ENCODE results near the gene MYRIP.

The MYRIP gene

GRCh38 chr3:40229386-40229785 lies 420.0 kb downstream of the MYRIP start:
- no peaks in the 10 kb centered on the region for H3K4me1 Mint-ChIP-seq
- no peak overlapping the region for H3K4me3 Mint-ChIP-seq
- H3K9me3 Mint-ChIP-seq = no peaks in the 10 kb centered on the region
- H3K36me3 Mint-ChIP-seq (ENCODE audit: low read depth) = no peaks in the 10 kb centered on the region
- H3K27me3 Mint-ChIP-seq (ENCODE audit: low read depth) = peaks cover 3% of the 10 kb centered on the region
- H3K27ac Mint-ChIP-seq = no peak overlapping the region
- TF ChIP-seq CTCF (IDR thresholded peaks at IDR 0.05; ENCODE audit: unreplicated experiment in 3 of 3) = no peak

GRCh38 chr3:40229963-40230362 lies 420.6 kb downstream of the MYRIP start:
- Mint-ChIP-seq H3K27ac (no peak overlapping the region), H3K27me3 (ENCODE audit: low read depth) (peaks cover 3% of the 10 kb centered on the region), H3K4me1 (no peaks in the 10 kb centered on the region), H3K36me3 (ENCODE audit: low read depth) (no peaks in the 10 kb centered on the region), H3K9me3 (no peaks in the 10 kb centered on the region), H3K4me3 (no peak overlapping the region)
- no peak for TF ChIP-seq CTCF (IDR thresholded peaks at IDR 0.05; ENCODE audit: unreplicated experiment in 3 of 3)

GRCh38 chr3:40230382-40230781 lies 421.0 kb downstream of the MYRIP start:
- TF ChIP-seq CTCF (IDR thresholded peaks at IDR 0.05; ENCODE audit: unreplicated experiment in 3 of 3) = no peak
- H3K4me1 Mint-ChIP-seq = no peaks in the 10 kb centered on the region
- peaks cover 3% of the 10 kb centered on the region for H3K27me3 Mint-ChIP-seq (ENCODE audit: low read depth)
- H3K36me3 Mint-ChIP-seq (ENCODE audit: low read depth) = no peaks in the 10 kb centered on the region
- no peak overlapping the region for H3K4me3 Mint-ChIP-seq
- H3K9me3 Mint-ChIP-seq = no peaks in the 10 kb centered on the region
- H3K27ac Mint-ChIP-seq = no peak overlapping the region

- no peaks in the 10 kb centered on the region for H3K36me3 Mint-ChIP-seq (ENCODE audit: low read depth)
- H3K27me3 Mint-ChIP-seq (ENCODE audit: low read depth) = no peaks in the 10 kb centered on the region
- no peak for TF ChIP-seq CTCF (IDR thresholded peaks at IDR 0.05; ENCODE audit: unreplicated experiment in 3 of 3)
- H3K9me3 Mint-ChIP-seq = no peaks in the 10 kb centered on the region
- no peak overlapping the region for H3K4me3 Mint-ChIP-seq
- no peak overlapping the region for H3K27ac Mint-ChIP-seq
- H3K4me1 Mint-ChIP-seq = no peaks in the 10 kb centered on the region
These were observed 423.2 kb downstream of the MYRIP start for GRCh38 chr3:40232626-40233025.

- H3K4me1 Mint-ChIP-seq = peaks cover 5% of the 10 kb centered on the region
- peaks cover 3% of the 10 kb centered on the region for H3K27me3 Mint-ChIP-seq (ENCODE audit: low read depth)
- no peak overlapping the region for H3K4me3 Mint-ChIP-seq
These were observed 427.8 kb downstream of the MYRIP start for GRCh38 chr3:40237159-40237558.

More at GRCh38 chr3:40237159-40237558, 427.8 kb downstream of the MYRIP start:
- no peaks in the 10 kb centered on the region for H3K36me3 Mint-ChIP-seq (ENCODE audit: low read depth)
- H3K9me3 Mint-ChIP-seq = no peaks in the 10 kb centered on the region
- no peak overlapping the region for H3K27ac Mint-ChIP-seq
- TF ChIP-seq CTCF (IDR thresholded peaks at IDR 0.05; ENCODE audit: unreplicated experiment in 3 of 3) = no peak
